K562 treated with DMSO at 1 percent for 4 hours (cell line): ENCODE results near the gene USP40. TPM values are rescaled to one million over a fixed set of nuclear protein-coding genes. Genes with fewer than 3 reads are reported as not detected.

ENCODE experiments used
- total RNA-seq: library from RNA; unstranded; fragments of 300-600 nt; gene quantifications from 2 replicates; pipeline ENCODE4 v1.2.3, GENCODE V29; 2022; ENCODE audit not compliant: insufficient read depth

Gene USP40
- 10.1 and 10.3 TPM in 2 replicates for total RNA-seq

GRCh38 chr2:233566141-233566956 is at the start of gene USP40:
USP40 (minus strand) TSS chr2:233566782; CDS start chr2:233565554, 1,228 bp downstream.

Other genes with a start within 250 kb of the USP40 start
- 8.2 and 13.1 TPM in 2 replicates for gene DGKD, start 212.3 kb downstream of the USP40 start, total RNA-seq
- gene UGT1A8, start 50.9 kb upstream of the USP40 start, total RNA-seq, result not detected in 2 replicates
- not detected in 2 replicates for gene UGT1A10, start 69.7 kb upstream of the USP40 start, total RNA-seq
- gene UGT1A9, start 105.1 kb upstream of the USP40 start, total RNA-seq, result not detected in 2 replicates
- not detected in 2 replicates for gene UGT1A7, start 115.1 kb upstream of the USP40 start, total RNA-seq
- not detected in 2 replicates for gene UGT1A6, start 126.1 kb upstream of the USP40 start, total RNA-seq
- gene UGT1A5, start 146.1 kb upstream of the USP40 start, total RNA-seq, result not detected in 2 replicates
- gene UGT1A4, start 152.0 kb upstream of the USP40 start, total RNA-seq, result not detected in 2 replicates
- not detected in 2 replicates for gene UGT1A3, start 162.3 kb upstream of the USP40 start, total RNA-seq
- not detected in 2 replicates for gene UGT1A1, start 193.5 kb upstream of the USP40 start, total RNA-seq
- not detected in 2 replicates for gene MROH2A, start 211.5 kb upstream of the USP40 start, total RNA-seq